Left ventricle myocardium inferior (tissue), 1 donor: Measurements from ENCODE around the gene RBMS3. TPM values are rescaled to one million over a fixed set of nuclear protein-coding genes. Genes with fewer than 3 reads are reported as not detected.

Experiments
- DNase-seq: peaks from one replicate; pipeline ENCODE4 v3.0.0-alpha.2; 2020
- H3K27ac ChIP-seq: fragments of 200-600 bp; replicated peaks from 2 replicates; pipeline ENCODE4 v1.8.0; 2021
- H3K27me3 ChIP-seq: fragments of 200-600 bp; 2 replicates; pipeline ENCODE4 v1.8.0; 2021; ENCODE audit warnings: low read depth
- H3K36me3 ChIP-seq: fragments of 200-600 bp; 2 replicates; pipeline ENCODE4 v1.8.0; 2021
- H3K4me1 ChIP-seq: fragments of 200-600 bp; 2 replicates; pipeline ENCODE4 v1.8.0; 2021
- H3K4me3 ChIP-seq: fragments of 200-600 bp; 2 replicates; pipeline ENCODE4 v1.8.0; 2021; ENCODE audit warnings: mild to moderate bottlenecking, moderate library complexity
- H3K9me3 ChIP-seq: fragments of 200-600 bp; replicated peaks from 2 replicates; pipeline ENCODE4 v1.8.0; 2021
- CTCF ChIP-seq: fragments of 200-600 bp; IDR thresholded peaks from 2 replicates; pipeline ENCODE4 v1.8.0; 2021; ENCODE audit warnings: antibody characterized with exemption, mild to moderate bottlenecking, borderline replicate concordance
- intact Hi-C: fragments of 100-400 bp; cut with micrococcal nuclease; formaldehyde crosslinking; loops from one replicate; pipeline ENCODE4 v1.11.0; 2022
- total RNA-seq: library from RNA; stranded (reverse); fragmentation: NEBNext Ultra II Directional; extraction: Animal tissue kit (Norgen Biotek cat#: 25700); gene quantifications from one replicate; pipeline ENCODE4 v1.2.1, GENCODE V29; 2021
- donor health status: DM: no; HTN: yes; CAD: no; lungs with severe emphysema.

The RBMS3 gene
- total RNA-seq, 1 donor from 2014 or later = 25.3 TPM

DNA sequence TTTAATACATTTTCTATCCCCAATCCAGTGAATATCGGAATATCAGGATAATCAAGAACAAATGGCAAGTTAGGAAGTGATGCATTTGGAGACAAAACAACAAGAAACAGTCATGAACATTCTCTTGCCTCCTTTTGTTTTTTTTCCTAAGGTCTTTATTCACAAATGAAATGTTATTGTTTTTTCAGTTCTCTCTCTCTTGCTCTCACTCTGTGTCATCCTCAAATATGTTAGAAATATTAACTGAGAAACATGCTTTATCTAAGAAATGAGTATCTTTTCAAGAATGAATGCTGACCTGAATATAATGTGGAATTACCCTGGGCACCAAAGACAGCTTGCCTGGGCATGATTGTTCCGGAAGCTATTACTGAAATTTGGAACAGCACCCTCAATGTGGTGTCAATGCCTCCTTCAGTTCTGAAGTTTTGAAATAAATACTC lies 51.3 kb downstream of the RBMS3 start:
- Histone ChIP-seq H3K4me3 (peak overlapping the region; percentile 32), H3K27me3 (no peaks in the 10 kb centered on the region)
- intact Hi-C loops = no loop called here

GRCh38 chr3:29333576-29333975 lies 52.7 kb downstream of the RBMS3 start:
- intact Hi-C loops = no loop called here
- Histone ChIP-seq H3K9me3 (no peaks in the 10 kb centered on the region), H3K4me3 (no peak overlapping the region), H3K4me1 (peaks cover 100% of the 10 kb centered on the region), H3K36me3 (no peaks in the 10 kb centered on the region), H3K27me3 (no peaks in the 10 kb centered on the region), H3K27ac (peak overlapping the region; percentile 84)
- TF ChIP-seq CTCF = no peak
- DNase-seq = no peak

More for the DNA sequence above, 51.3 kb downstream of the RBMS3 start:
- peak overlapping the region; percentile 69 for H3K27ac ChIP-seq
- H3K36me3 ChIP-seq = no peaks in the 10 kb centered on the region
- no peak for TF ChIP-seq CTCF
- H3K4me1 ChIP-seq = peaks cover 89% of the 10 kb centered on the region
- no peak for DNase-seq
- H3K9me3 ChIP-seq = no peaks in the 10 kb centered on the region

DNA sequence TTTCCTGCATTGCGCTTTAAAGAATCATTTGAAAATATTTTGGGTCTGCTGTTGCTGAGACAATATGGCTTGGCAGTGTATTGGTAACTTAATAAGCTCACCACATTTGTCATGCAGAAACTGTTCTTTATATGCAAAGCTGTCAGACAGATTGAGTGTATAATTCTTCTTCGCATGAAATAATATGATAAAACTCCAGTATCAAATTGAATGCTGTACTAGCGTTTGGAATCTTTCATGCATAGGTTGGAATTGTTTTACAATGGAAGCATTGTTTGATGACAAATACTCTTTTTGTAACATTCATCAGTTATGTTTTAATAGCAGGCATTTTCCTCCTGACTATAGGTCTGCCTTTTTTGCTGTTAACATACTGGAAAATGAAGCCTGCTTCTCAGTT lies 53.8 kb downstream of the RBMS3 start:
- Histone ChIP-seq H3K27me3 (no peaks in the 10 kb centered on the region), H3K36me3 (no peaks in the 10 kb centered on the region), H3K4me3 (peak overlapping the region; percentile 56), H3K27ac (peak overlapping the region; percentile 84), H3K9me3 (no peaks in the 10 kb centered on the region), H3K4me1 (peaks cover 98% of the 10 kb centered on the region)
- intact Hi-C loops = no loop called here
- TF ChIP-seq CTCF = no peak
- DNase-seq = no peak

DNA sequence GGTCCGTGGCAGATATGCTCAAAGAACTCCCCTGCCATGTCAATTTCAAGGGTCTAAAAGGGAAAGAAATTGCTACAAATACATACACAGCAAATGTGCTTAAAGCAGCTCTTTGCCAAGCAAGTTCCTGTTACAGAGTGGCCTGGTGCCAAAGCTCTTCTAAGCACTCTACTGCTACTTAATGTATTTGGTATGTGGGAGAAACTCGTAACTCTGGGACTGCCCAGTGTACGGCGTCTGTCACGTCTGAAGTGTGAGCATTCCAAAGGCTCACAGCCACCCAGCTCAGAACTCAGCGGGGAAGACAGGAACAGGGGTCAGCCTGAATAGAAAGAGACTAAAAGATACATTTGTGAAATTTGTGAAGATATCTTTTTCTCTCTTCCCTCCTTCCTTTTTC lies 54.6 kb downstream of the RBMS3 start:
- peak; percentile 68 for DNase-seq
- Histone ChIP-seq H3K36me3 (no peaks in the 10 kb centered on the region), H3K27me3 (no peaks in the 10 kb centered on the region), H3K4me3 (peak overlapping the region; percentile 56), H3K27ac (peak overlapping the region; percentile 84), H3K4me1 (peaks cover 90% of the 10 kb centered on the region), H3K9me3 (no peaks in the 10 kb centered on the region)
- intact Hi-C loops = no loop called here
- no peak for TF ChIP-seq CTCF

DNA sequence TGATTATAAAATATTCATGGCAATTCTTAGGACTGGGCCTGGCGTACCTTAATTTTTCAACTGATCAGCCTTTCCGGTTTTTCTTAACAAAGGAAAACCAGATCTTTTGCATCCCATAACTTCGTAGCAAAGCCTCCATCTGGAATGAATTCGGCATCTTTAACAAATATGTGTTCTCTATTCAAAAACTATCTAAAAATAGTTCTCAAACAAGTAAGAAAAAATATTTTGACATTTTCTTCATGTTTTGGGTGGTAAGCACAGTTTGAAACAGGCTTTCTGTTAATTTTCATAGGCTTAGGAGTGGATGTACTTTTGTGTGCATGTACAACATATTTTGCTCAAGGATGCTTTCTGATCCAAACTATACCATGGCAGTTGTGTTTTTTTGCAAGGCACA lies 55.1 kb downstream of the RBMS3 start:
- Histone ChIP-seq H3K27me3 (no peaks in the 10 kb centered on the region), H3K9me3 (no peaks in the 10 kb centered on the region), H3K4me3 (peak overlapping the region; percentile 56), H3K4me1 (peaks cover 85% of the 10 kb centered on the region), H3K36me3 (no peaks in the 10 kb centered on the region), H3K27ac (peak overlapping the region; percentile 84)
- intact Hi-C loops = no loop called here
- TF ChIP-seq CTCF = no peak
- DNase-seq = no peak
